ENCODE results near the gene PLAC1. TPM values are rescaled to one million over a fixed set of nuclear protein-coding genes. Genes with fewer than 3 reads are reported as not detected.

The PLAC1 gene
- total RNA-seq, 4 donors from 2014 or later = not detected

GRCh38 chrX:134566506-134566905 lies 91.8 kb downstream of the PLAC1 start:
- H3K4me3 ChIP-seq = no peak overlapping the region
- no peaks in the 10 kb centered on the region for H3K36me3 ChIP-seq
- WGBS = 70% methylated on average over 5 of the region's 5 CpGs
- no peak for DNase-seq (ENCODE audit: low spot score in 2 of 2)
- H3K9me3 ChIP-seq = no peaks in the 10 kb centered on the region
- no peak overlapping the region for H3K27ac ChIP-seq
- TF ChIP-seq, protein P1, sequence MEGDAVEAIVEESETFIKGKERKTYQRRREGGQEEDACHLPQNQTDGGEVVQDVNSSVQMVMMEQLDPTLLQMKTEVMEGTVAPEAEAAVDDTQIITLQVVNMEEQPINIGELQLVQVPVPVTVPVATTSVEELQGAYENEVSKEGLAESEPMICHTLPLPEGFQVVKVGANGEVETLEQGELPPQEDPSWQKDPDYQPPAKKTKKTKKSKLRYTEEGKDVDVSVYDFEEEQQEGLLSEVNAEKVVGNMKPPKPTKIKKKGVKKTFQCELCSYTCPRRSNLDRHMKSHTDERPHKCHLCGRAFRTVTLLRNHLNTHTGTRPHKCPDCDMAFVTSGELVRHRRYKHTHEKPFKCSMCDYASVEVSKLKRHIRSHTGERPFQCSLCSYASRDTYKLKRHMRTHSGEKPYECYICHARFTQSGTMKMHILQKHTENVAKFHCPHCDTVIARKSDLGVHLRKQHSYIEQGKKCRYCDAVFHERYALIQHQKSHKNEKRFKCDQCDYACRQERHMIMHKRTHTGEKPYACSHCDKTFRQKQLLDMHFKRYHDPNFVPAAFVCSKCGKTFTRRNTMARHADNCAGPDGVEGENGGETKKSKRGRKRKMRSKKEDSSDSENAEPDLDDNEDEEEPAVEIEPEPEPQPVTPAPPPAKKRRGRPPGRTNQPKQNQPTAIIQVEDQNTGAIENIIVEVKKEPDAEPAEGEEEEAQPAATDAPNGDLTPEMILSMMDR (IDR thresholded peaks at IDR 0.05) = no peak
- TF ChIP-seq EP300 (IDR thresholded peaks at IDR 0.05) (no peak), POLR2A (IDR thresholded peaks at IDR 0.05) (no peak), POLR2AphosphoS5 (IDR thresholded peaks at IDR 0.05) (no peak)
- no peaks in the 10 kb centered on the region for H3K27me3 ChIP-seq
- H3K4me1 ChIP-seq = no peaks in the 10 kb centered on the region

DNA sequence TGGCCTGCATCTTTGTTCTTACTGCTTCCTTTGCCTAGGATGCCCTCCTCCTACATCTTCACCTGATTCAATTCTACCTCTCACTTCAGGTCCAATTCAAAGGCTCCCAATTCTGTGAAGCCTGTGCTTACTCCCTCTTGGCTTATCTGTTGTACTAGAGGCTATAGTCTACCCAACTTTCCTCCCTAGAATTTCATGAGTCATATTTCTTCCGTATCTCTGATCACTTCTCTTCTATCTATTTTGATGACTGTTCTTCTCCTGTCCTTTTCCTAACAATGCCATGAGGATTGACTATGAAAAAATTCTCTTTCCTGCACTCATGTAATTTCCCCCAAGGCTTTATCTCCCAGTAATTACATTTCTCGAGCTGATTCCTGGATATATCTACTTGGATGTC lies 96.3 kb downstream of the PLAC1 start:
- WGBS = 61% methylated on average over 2 of the region's 2 CpGs
- no peak for DNase-seq (ENCODE audit: low spot score in 2 of 2)
- Histone ChIP-seq H3K9me3 (no peaks in the 10 kb centered on the region), H3K27ac (no peak overlapping the region), H3K36me3 (no peaks in the 10 kb centered on the region), H3K27me3 (no peaks in the 10 kb centered on the region), H3K4me3 (no peak overlapping the region), H3K4me1 (no peaks in the 10 kb centered on the region)
- TF ChIP-seq POLR2AphosphoS5 (IDR thresholded peaks at IDR 0.05) (no peak), POLR2A (IDR thresholded peaks at IDR 0.05) (no peak), EP300 (IDR thresholded peaks at IDR 0.05) (no peak)
- TF ChIP-seq, protein P1 (IDR thresholded peaks at IDR 0.05) = no peak

DNA sequence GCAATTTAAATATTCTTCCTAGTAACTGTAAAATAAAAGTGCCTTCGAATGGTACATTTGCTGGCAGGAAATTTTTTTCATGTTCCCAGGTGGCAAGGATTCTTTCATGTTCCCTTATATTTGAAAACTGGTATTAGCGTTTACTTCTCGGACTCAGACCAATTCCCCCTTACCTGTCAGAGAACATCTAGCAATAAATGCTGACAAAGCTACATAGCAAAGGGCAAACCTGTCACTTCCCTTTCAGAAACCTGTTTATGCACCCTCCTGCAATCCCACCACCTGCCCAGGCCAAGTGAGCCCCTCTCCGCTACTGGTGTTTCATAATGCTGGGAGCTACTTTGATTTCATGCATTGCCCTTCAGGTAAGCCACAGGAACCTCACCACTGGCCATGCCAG lies 100.1 kb downstream of the PLAC1 start:
- Histone ChIP-seq H3K4me1 (no peaks in the 10 kb centered on the region), H3K27ac (no peak overlapping the region), H3K36me3 (no peaks in the 10 kb centered on the region), H3K4me3 (no peak overlapping the region), H3K27me3 (peaks cover 4% of the 10 kb centered on the region), H3K9me3 (no peaks in the 10 kb centered on the region)
- no peak for DNase-seq (ENCODE audit: low spot score in 2 of 2)
- TF ChIP-seq EP300 (IDR thresholded peaks at IDR 0.05) = no peak
- TF ChIP-seq POLR2A (IDR thresholded peaks at IDR 0.05) = no peak
- no peak for TF ChIP-seq POLR2AphosphoS5 (IDR thresholded peaks at IDR 0.05)
- TF ChIP-seq, protein P1 (IDR thresholded peaks at IDR 0.05) = no peak
- 65% methylated on average over 4 of the region's 4 CpGs for WGBS

GRCh38 chrX:134554291-134554690 lies 104.0 kb downstream of the PLAC1 start:
- DNase-seq (ENCODE audit: low spot score in 2 of 2) = no peak
- WGBS = 61% methylated on average over 8 of the region's 8 CpGs
- no peak for TF ChIP-seq POLR2AphosphoS5 (IDR thresholded peaks at IDR 0.05)
- TF ChIP-seq, protein P1 (IDR thresholded peaks at IDR 0.05) = no peak
- TF ChIP-seq POLR2A (IDR thresholded peaks at IDR 0.05) = no peak
- TF ChIP-seq EP300 (IDR thresholded peaks at IDR 0.05) = no peak
- Histone ChIP-seq H3K4me1 (peaks cover 13% of the 10 kb centered on the region), H3K36me3 (no peaks in the 10 kb centered on the region), H3K27ac (no peak overlapping the region), H3K4me3 (no peak overlapping the region), H3K9me3 (no peaks in the 10 kb centered on the region), H3K27me3 (peaks cover 31% of the 10 kb centered on the region)

DNA sequence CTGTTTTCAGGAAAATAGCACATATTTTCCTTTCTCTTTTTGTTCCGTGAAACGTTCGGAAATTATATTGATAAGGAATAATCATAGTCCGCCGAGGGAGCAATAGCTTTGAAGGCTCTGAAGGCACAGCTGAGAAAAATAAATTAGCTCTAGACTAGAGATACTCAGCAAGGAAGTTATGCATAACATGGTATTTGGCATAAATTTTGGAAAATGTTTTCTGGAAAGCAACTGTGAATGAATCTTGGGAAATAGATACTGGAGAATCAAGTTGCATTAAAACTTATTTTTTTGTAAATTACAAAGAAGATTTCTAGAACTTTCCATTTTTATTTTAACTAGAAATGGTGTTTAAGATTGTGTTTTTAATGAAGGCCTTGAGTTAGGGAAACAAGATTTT lies 105.9 kb downstream of the PLAC1 start:
- no peak for DNase-seq (ENCODE audit: low spot score in 2 of 2)
- 79% methylated on average over 5 of the region's 5 CpGs for WGBS
- Histone ChIP-seq H3K4me3 (no peak overlapping the region), H3K4me1 (peaks cover 18% of the 10 kb centered on the region), H3K9me3 (no peaks in the 10 kb centered on the region), H3K36me3 (no peaks in the 10 kb centered on the region), H3K27me3 (peaks cover 44% of the 10 kb centered on the region), H3K27ac (no peak overlapping the region)
- TF ChIP-seq EP300 (IDR thresholded peaks at IDR 0.05) (no peak), POLR2A (IDR thresholded peaks at IDR 0.05) (no peak)
- TF ChIP-seq, protein P1 (IDR thresholded peaks at IDR 0.05) = no peak
